RWPE2 (cell line): ENCODE data around the gene LHX3.

Experiments used
- ATAC-seq: fragments of 200-7000 bp; cut with Tn5 transposase; 3 replicates; pipeline ENCODE4 v1.9.1; 2021; ENCODE audit warnings: low read depth
- DNase-seq: peaks from one replicate; pipeline ENCODE4 v3.0.0-alpha.2; 2020; ENCODE audit warnings: low spot score
- H3K27ac ChIP-seq: fragments of 450-650 bp; 2 replicates; pipeline ENCODE4 v1.5.1; 2017; ENCODE audit warnings: mild to moderate bottlenecking; ENCODE audit not compliant: poor library complexity, severe bottlenecking
- H3K27me3 ChIP-seq: fragments of 250-450 bp; sonication (Bioruptor Pico); 2 replicates; pipeline ENCODE4 v1.5.1; 2021; ENCODE audit warnings: mild to moderate bottlenecking, moderate library complexity; ENCODE audit not compliant: insufficient read depth, poor library complexity, severe bottlenecking
- H3K36me3 ChIP-seq: fragments of 250-450 bp; sonication (Bioruptor Pico); 2 replicates; pipeline ENCODE4 v1.5.1; 2020; ENCODE audit warnings: low read depth, mild to moderate bottlenecking, moderate library complexity
- H3K4me1 ChIP-seq: fragments of 250-450 bp; sonication (Bioruptor Pico); 2 replicates; pipeline ENCODE4 v1.5.1; 2021; ENCODE audit warnings: mild to moderate bottlenecking, moderate library complexity; ENCODE audit not compliant: insufficient read depth, poor library complexity, severe bottlenecking
- H3K4me3 ChIP-seq: fragments of 250-450 bp; sonication (Bioruptor Pico); 2 replicates; pipeline ENCODE4 v1.5.1; 2021; ENCODE audit warnings: mild to moderate bottlenecking, moderate library complexity; ENCODE audit not compliant: severe bottlenecking
- H3K9me3 ChIP-seq: fragments of 250-450 bp; sonication (Bioruptor Pico); 2 replicates; pipeline ENCODE4 v1.5.1; 2021; ENCODE audit warnings: mild to moderate bottlenecking, moderate library complexity; ENCODE audit not compliant: severe bottlenecking
- CTCF ChIP-seq: fragments of 450-650 bp; IDR thresholded peaks from one replicate; pipeline ENCODE4 v1.5.1; 2017; ENCODE audit warnings: mild to moderate bottlenecking, moderate library complexity; ENCODE audit not compliant: poor library complexity, severe bottlenecking

LHX3 gene

GRCh38 chr9:136225748-136226679 lies 21.1 kb upstream of the LHX3 start:
- peak; percentile 73 for ATAC-seq
- no peak overlapping the region for H3K27ac ChIP-seq

GRCh38 chr9:136225366-136225747 lies 20.4 kb upstream of the LHX3 start:
- no peaks in the 10 kb centered on the region for H3K9me3 ChIP-seq
- no peak overlapping the region for H3K27ac ChIP-seq
- no peak overlapping the region for H3K4me3 ChIP-seq
- no peak for TF ChIP-seq CTCF
- peaks cover 24% of the 10 kb centered on the region for H3K36me3 ChIP-seq
- H3K27me3 ChIP-seq: no peaks in the 10 kb centered on the region
- no peak for ATAC-seq
- no peak for DNase-seq
- peaks cover 17% of the 10 kb centered on the region for H3K4me1 ChIP-seq

More at GRCh38 chr9:136225748-136226679, 21.1 kb upstream of the LHX3 start:
- TF ChIP-seq CTCF: peak; percentile 84
- peaks cover 13% of the 10 kb centered on the region for H3K4me1 ChIP-seq
- no peak for DNase-seq
- no peak overlapping the region for H3K4me3 ChIP-seq
- H3K9me3 ChIP-seq: no peaks in the 10 kb centered on the region
- H3K36me3 ChIP-seq: peaks cover 24% of the 10 kb centered on the region
- no peaks in the 10 kb centered on the region for H3K27me3 ChIP-seq

GRCh38 chr9:136223871-136224640 lies 19.1 kb upstream of the LHX3 start:
- Histone ChIP-seq H3K27me3 (no peaks in the 10 kb centered on the region), H3K4me3 (no peak overlapping the region), H3K36me3 (peaks cover 23% of the 10 kb centered on the region), H3K27ac (no peak overlapping the region), H3K9me3 (no peaks in the 10 kb centered on the region), H3K4me1 (peaks cover 29% of the 10 kb centered on the region)
- no peak for TF ChIP-seq CTCF
- ATAC-seq (no peak), DNase-seq (no peak)

- TF ChIP-seq CTCF: no peak
- Histone ChIP-seq H3K4me1 (peaks cover 20% of the 10 kb centered on the region), H3K27me3 (no peaks in the 10 kb centered on the region), H3K27ac (no peak overlapping the region), H3K4me3 (no peak overlapping the region), H3K36me3 (peaks cover 29% of the 10 kb centered on the region), H3K9me3 (no peaks in the 10 kb centered on the region)
- no peak for DNase-seq
- ATAC-seq: no peak
Observed at GRCh38 chr9:136222906-136223285, 18.0 kb upstream of the LHX3 start.
